Measurements from ENCODE around the gene ASCL2. TPM values are rescaled to one million over a fixed set of nuclear protein-coding genes. Genes with fewer than 3 reads are reported as not detected.

Gene ASCL2
- total and polyA plus RNA-seq, 2 experiments from 2014 or later = 5.6 to 7.9 TPM

DNA sequence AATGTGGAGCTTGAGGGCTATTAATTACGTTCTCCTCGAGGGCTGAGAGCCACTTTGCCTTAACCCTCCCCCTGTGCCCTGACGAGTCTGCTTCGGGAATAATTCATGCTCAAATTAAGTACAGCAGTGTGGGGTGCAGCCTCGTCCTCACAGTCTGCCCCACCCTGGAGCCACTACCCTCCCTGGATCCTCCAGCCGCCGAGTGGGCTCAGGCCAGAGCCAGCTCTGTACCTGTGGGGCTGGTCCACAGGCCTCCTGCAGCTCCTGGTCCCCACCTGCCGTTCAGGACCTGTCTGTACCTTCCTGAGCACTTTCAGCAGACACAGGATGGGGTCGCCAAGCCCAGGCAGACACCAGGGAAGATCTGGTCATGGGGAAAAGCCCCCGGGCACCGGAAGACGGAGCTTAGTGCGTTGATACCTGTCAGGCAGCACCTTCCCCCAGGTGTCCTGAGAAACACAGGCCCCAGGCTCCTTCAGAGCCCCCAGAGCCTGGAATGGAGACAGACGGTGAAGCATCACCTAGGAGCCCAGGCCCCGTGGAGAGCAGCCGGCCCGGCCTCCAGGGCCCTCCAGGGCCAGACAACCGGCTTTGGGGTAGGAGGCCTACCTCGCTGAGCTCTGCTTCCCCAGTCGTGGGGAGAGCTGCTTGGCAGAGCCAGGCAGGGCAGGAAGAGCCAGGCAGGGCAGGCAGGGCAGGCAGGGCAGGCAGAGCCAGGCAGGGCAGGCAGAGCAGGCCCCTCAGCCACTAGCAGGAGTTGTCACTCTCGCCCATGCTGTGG is 41.2 kb upstream of the ASCL2 start:
- Histone ChIP-seq H3K9me2 (replicated peaks; ENCODE audit: insufficient read depth) (no peaks in the 10 kb centered on the region), H3K27me3 (no peaks in the 10 kb centered on the region), H3K4me3 (no peak overlapping the region), H2AFZ (no peak overlapping the region), H3K4me1 (ENCODE audit: insufficient read depth) (peaks cover 19% of the 10 kb centered on the region), H3K36me3 (replicated peaks; ENCODE audit: insufficient read depth, low read depth) (no peaks in the 10 kb centered on the region), H3K79me2 (no peaks in the 10 kb centered on the region), H4K20me1 (ENCODE audit: insufficient read depth, poor library complexity, severe bottlenecking) (no peaks in the 10 kb centered on the region), H3K9me3 (ENCODE audit: low read depth) (no peaks in the 10 kb centered on the region), H3K4me2 (no peak overlapping the region), H3K27ac (no peak overlapping the region)
- WGBS (ENCODE audit: low lambda C conversion rate, missing lambda C conversion rate) = 71% methylated on average over 20 of the region's 21 CpGs
- no peak for DNase-seq (ENCODE audit: low spot score)
- no peak for TF ChIP-seq EZH2 (IDR thresholded peaks at IDR 0.05; ENCODE audit: borderline replicate concordance)
- TF ChIP-seq, protein P1, sequence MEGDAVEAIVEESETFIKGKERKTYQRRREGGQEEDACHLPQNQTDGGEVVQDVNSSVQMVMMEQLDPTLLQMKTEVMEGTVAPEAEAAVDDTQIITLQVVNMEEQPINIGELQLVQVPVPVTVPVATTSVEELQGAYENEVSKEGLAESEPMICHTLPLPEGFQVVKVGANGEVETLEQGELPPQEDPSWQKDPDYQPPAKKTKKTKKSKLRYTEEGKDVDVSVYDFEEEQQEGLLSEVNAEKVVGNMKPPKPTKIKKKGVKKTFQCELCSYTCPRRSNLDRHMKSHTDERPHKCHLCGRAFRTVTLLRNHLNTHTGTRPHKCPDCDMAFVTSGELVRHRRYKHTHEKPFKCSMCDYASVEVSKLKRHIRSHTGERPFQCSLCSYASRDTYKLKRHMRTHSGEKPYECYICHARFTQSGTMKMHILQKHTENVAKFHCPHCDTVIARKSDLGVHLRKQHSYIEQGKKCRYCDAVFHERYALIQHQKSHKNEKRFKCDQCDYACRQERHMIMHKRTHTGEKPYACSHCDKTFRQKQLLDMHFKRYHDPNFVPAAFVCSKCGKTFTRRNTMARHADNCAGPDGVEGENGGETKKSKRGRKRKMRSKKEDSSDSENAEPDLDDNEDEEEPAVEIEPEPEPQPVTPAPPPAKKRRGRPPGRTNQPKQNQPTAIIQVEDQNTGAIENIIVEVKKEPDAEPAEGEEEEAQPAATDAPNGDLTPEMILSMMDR (IDR thresholded peaks at IDR 0.05; ENCODE audit: poor library complexity) = no peak
- TF ChIP-seq EZH2phosphoT487 (IDR thresholded peaks at IDR 0.05; ENCODE audit: low read depth, severe bottlenecking, unreplicated experiment) = no peak

- Histone ChIP-seq H3K4me3 (no peak overlapping the region), H3K9me3 (ENCODE audit: low read depth) (no peaks in the 10 kb centered on the region), H3K36me3 (replicated peaks; ENCODE audit: insufficient read depth, low read depth) (no peaks in the 10 kb centered on the region), H2AFZ (no peak overlapping the region), H3K4me2 (no peak overlapping the region), H3K4me1 (ENCODE audit: insufficient read depth) (peaks cover 19% of the 10 kb centered on the region), H3K27me3 (no peaks in the 10 kb centered on the region), H3K27ac (no peak overlapping the region), H4K20me1 (ENCODE audit: insufficient read depth, poor library complexity, severe bottlenecking) (no peaks in the 10 kb centered on the region), H3K79me2 (no peaks in the 10 kb centered on the region), H3K9me2 (replicated peaks; ENCODE audit: insufficient read depth) (no peaks in the 10 kb centered on the region)
- DNase-seq (ENCODE audit: low spot score) = no peak
- 89% methylated on average over 15 of the region's 16 CpGs for WGBS (ENCODE audit: low lambda C conversion rate, missing lambda C conversion rate)
- TF ChIP-seq, protein P1 (IDR thresholded peaks at IDR 0.05; ENCODE audit: poor library complexity) = no peak
- TF ChIP-seq EZH2 (IDR thresholded peaks at IDR 0.05; ENCODE audit: borderline replicate concordance) (no peak), EZH2phosphoT487 (IDR thresholded peaks at IDR 0.05; ENCODE audit: low read depth, severe bottlenecking, unreplicated experiment) (no peak)
These were observed 40.5 kb upstream of the ASCL2 start for GRCh38 chr11:2310786-2311352.

DNA sequence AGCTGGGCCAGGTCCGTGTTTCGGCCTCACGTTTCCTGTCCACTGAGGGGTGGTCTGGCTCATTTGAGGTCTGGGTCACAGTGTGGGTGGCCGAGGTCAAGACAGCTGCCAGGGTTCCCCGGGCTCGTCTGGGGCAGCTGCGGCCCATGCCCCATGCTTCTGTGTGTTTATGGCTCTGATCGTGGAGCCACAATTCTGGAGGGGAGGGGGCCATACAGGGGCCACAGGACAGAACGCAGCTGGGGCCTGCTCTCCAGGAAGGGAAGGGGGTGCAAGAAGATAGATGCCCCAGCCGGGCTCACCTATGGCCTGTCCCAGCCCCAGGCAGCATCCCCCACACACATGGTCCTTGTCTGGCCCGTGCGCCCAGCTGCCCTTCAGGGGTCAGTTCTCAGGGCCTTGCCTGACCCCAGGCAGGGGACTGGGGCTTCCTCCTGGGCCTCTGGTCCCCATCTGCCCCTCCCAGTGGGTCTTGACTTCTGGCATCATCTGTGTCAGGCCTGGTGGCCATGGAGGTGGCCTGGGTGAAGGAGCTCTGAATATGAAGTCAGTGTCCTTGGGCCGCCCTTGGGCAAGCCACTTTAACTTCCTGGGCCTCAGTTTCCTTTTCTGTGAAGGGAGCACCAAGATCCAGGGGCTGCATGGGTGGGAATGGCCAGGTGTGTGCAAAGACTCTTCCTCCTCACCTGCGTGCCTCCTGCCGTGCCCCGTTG is 39.8 kb upstream of the ASCL2 start:
- no peak overlapping the region for H3K4me3 ChIP-seq
- TF ChIP-seq, protein P1 (IDR thresholded peaks at IDR 0.05; ENCODE audit: poor library complexity) = no peak
- no peak for TF ChIP-seq EZH2 (IDR thresholded peaks at IDR 0.05; ENCODE audit: borderline replicate concordance)
- no peak for TF ChIP-seq EZH2phosphoT487 (IDR thresholded peaks at IDR 0.05; ENCODE audit: low read depth, severe bottlenecking, unreplicated experiment)
- H3K36me3 ChIP-seq (replicated peaks; ENCODE audit: insufficient read depth, low read depth) = no peaks in the 10 kb centered on the region
- no peaks in the 10 kb centered on the region for H3K79me2 ChIP-seq
- WGBS (ENCODE audit: low lambda C conversion rate, missing lambda C conversion rate) = 91% methylated on average over 15 of the region's 16 CpGs
- H3K9me3 ChIP-seq (ENCODE audit: low read depth) = no peaks in the 10 kb centered on the region
- H3K4me2 ChIP-seq = no peak overlapping the region
- H3K9me2 ChIP-seq (replicated peaks; ENCODE audit: insufficient read depth) = no peaks in the 10 kb centered on the region
- H3K27ac ChIP-seq = no peak overlapping the region
- peaks cover 21% of the 10 kb centered on the region for H3K4me1 ChIP-seq (ENCODE audit: insufficient read depth)
- H2AFZ ChIP-seq = no peak overlapping the region
- H3K27me3 ChIP-seq = no peaks in the 10 kb centered on the region
- no peaks in the 10 kb centered on the region for H4K20me1 ChIP-seq (ENCODE audit: insufficient read depth, poor library complexity, severe bottlenecking)
- no peak for DNase-seq (ENCODE audit: low spot score)

All from hepatocyte (in vitro differentiated cells).